Thyroid gland (tissue), 4 donors: ENCODE data around the gene SDHAF1.

Experiments
- POLR2A ChIP-seq, 2 donors: fragments of 450-650 bp; IDR thresholded peaks; one replicate each; pipeline ENCODE4 v1.6.1; 2017; ENCODE audit warnings: antibody characterized with exemption in 2 of 2, mild to moderate bottlenecking in 2 of 2, moderate library complexity in 1 of 2
- TF ChIP-seq, protein P1 (sequence below), 6 experiments: fragments of 200-600 bp in 3 of 6; fragments of 450-650 bp in 3 of 6; sonication (generic) in 3 of 6; IDR thresholded peaks; one replicate each; pipeline ENCODE4 v1.5.1; 2016 to 2019; ENCODE audit warnings: antibody characterized with exemption in 6 of 6, mild to moderate bottlenecking in 2 of 6, inconsistent platforms in 1 of 6, moderate library complexity in 1 of 6

DNA sequence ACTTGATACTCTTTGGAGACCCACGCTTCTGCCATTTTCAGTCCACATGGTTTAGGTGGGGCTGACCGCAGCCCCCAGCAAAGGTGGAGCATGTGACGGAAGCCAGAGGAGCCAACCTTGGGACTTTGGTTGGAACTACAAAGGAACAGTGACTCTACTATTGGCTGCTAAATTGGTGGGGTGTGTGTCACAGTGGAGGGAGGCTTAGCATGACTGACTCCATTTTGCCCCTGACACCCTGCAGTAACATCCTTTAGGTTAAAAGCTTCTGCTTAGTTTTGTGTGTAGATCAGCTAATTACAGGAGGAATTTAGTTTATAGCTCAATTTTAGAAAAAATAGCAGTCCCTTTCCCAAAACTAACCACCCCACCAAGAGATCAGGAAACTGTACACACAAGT, 6.6 kb downstream of the SDHAF1 start:
- TF ChIP-seq, protein P1, sequence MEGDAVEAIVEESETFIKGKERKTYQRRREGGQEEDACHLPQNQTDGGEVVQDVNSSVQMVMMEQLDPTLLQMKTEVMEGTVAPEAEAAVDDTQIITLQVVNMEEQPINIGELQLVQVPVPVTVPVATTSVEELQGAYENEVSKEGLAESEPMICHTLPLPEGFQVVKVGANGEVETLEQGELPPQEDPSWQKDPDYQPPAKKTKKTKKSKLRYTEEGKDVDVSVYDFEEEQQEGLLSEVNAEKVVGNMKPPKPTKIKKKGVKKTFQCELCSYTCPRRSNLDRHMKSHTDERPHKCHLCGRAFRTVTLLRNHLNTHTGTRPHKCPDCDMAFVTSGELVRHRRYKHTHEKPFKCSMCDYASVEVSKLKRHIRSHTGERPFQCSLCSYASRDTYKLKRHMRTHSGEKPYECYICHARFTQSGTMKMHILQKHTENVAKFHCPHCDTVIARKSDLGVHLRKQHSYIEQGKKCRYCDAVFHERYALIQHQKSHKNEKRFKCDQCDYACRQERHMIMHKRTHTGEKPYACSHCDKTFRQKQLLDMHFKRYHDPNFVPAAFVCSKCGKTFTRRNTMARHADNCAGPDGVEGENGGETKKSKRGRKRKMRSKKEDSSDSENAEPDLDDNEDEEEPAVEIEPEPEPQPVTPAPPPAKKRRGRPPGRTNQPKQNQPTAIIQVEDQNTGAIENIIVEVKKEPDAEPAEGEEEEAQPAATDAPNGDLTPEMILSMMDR (IDR thresholded peaks at IDR 0.05) = no peak
- no peak for TF ChIP-seq POLR2A (IDR thresholded peaks at IDR 0.05)
